ENCODE results near the gene SENP3.

SENP3 gene

DNA sequence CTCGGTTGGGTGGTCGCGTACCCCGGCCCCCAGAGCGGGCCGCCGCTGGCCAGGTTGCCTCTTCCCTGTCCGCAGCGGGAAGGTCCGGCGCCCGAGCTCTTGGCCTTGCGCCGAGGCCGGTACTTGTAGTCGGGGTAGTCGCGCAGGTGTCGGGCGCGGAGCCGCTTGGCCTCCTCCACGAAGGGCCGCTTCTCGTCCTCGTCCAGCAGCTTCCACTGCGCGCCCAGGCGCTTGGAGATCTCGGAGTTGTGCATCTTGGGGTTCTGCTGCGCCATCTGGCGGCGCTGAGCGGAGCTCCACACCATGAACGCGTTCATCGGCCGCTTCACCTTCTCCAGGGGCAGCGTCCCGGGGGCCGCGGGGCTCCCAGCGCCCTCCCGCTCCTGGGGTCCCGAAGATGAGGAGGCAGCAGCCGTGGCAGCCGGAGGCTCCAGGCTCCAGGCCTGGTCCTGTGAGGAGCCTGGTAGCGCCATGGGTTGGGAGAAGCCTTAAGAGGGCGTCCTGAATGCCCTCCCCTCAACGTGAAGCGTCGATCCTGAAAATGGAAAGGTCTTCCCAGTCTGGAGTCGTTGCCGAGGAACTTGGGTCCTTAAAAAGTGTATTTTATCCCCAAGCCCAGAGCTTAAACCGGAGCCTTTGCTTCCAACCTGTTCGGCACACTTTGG lies 27.6 kb downstream of the SENP3 start:
- TF ChIP-seq GATA3 (IDR thresholded peaks at IDR 0.05; ENCODE audit: low read depth, low read length) (no peak), GATA2 (IDR thresholded peaks at IDR 0.05; ENCODE audit: low read depth, low read length) (no peak)

DNA sequence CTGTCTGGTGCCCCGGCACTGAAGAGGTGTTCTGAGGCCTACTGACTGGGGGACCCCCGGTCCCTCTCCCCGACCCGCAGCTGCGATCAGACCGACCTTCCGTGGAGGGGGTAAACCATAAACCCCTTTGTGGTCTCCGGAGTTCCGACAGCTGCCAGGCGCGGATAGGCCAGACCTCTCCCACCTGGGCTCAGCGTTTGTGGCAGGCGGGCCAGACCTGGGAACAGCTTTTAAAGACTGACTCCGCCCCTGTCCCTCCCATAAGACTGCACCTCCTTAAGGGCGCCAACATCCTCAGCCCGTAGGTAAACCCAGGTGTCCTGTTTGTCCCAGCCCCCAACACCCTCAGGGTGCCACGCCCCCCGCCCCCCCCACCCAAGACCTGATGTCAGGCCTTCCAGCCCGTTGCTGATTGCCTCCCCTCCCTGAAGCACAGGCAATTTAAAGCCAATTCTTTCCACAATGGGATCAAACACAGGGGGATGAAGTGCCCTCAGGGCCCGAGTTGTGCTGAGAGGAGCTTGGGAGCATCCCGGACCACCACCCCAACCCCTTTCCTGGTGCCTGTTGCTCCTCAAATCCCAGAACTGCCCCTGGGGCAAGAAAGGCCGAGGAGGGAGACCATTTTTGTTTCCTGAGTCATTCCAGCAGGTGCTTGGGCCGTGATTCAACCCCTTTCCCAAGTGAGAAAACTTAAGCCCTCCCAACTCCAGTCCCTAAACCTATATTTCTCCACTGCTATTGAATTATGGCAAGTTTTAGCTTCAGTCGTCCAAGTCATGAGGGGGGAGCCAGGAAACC lies 28.4 kb downstream of the SENP3 start, which contains the start of gene SOX15:
TSS of gene SOX15 (minus strand) at position 204 of the 801 bp plus-strand sequence. CDS start 418 bp downstream, outside the sequence.
- TF ChIP-seq GATA2 (IDR thresholded peaks at IDR 0.05; ENCODE audit: low read depth, low read length) (no peak), GATA3 (IDR thresholded peaks at IDR 0.05; ENCODE audit: low read depth, low read length) (no peak)

DNA sequence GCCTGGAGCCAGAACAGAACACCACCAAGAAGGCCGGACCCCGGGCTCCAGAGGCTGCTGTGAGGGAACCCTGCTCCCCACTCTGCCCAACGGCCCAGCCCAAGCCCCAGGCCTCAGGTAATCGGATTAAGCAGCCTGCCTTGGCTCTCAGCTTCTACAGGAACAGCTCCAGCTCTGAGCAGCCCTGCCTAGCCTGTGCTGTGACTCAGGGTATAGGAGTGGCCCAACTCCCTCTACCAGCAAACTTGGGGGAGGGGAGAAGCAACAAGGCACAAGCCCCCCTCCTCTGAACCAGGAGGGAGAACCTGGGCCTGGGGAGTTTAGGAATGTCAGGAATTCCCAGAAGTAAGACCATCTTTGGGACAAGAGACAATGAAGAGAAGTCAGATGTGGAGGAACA lies 29.0 kb downstream of the SENP3 start:
- no peak for TF ChIP-seq GATA3 (IDR thresholded peaks at IDR 0.05; ENCODE audit: low read depth, low read length)
- no peak for TF ChIP-seq GATA2 (IDR thresholded peaks at IDR 0.05; ENCODE audit: low read depth, low read length)

DNA sequence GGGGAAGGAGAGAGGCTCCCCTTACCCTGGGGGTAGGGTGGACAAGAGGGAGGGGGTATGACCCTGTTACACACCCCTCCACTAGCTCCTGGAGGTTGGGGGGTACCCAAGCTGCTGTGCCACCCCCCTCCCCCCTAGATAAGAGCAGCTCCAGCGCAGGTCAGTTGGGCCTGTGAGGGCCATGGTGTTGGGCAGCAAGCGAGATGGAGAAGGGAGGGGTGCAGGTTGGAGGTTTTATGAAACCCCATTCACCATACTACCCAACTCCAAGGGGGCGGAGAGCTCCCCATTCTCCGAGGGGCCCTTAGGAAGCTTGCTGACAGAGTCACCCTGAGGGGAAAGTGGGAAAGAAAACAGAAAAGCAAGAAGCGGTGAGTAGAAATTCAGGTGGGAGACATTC lies 29.9 kb downstream of the SENP3 start:
- TF ChIP-seq GATA2 (IDR thresholded peaks at IDR 0.05; ENCODE audit: low read depth, low read length) (no peak), GATA3 (IDR thresholded peaks at IDR 0.05; ENCODE audit: low read depth, low read length) (no peak)

DNA sequence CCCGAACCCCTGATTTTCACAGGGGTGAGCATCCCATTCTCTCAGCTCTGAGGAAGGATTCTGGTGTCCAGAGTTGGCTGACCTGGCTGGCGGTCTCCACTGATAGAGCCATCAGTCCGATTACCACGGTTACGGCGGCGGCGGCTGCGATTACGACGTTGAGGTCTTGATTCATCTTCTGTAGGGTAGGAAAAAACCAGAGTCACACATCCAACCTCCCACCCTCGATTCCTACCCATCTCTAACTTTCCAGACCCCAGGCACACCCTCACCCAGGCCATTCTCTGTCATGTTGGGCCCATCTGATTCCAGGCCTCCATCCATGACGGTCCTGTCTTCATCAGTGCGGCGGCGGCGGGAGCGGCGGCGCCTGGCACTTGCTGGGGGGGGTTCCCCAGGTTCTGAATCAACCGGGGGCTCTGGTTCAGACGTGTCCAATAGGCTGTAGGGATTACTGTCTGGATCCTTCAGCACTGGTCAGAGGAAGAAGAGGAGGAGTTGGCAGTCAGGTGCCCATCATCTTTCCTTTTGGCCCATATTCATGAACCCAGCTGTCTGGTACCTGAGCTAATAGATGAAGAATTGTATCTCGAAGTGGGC lies 30.8 kb downstream of the SENP3 start:
- TF ChIP-seq GATA3 (IDR thresholded peaks at IDR 0.05; ENCODE audit: low read depth, low read length): no peak
- no peak for TF ChIP-seq GATA2 (IDR thresholded peaks at IDR 0.05; ENCODE audit: low read depth, low read length)

DNA sequence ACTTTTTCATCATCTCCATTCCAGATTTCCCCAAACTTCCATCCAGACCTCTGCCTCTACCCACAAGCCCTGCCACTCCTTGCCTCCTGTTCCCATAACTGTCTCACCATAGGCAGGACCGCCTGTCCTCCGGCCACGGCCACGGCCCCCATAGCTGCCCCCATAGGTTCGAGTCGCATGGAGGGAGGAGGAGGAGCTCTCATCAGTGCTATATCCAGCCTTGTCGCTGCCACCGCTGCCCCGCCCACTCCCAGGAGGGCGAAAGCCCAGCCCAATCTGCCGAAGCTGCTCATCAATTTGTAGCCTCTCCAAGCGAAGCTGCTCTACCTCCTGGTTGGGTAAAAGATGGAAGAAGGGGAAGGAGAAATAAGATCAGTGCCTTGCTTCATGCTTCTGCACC lies 31.6 kb downstream of the SENP3 start:
- TF ChIP-seq GATA3 (IDR thresholded peaks at IDR 0.05; ENCODE audit: low read depth, low read length) (no peak), GATA2 (IDR thresholded peaks at IDR 0.05; ENCODE audit: low read depth, low read length) (no peak)

DNA sequence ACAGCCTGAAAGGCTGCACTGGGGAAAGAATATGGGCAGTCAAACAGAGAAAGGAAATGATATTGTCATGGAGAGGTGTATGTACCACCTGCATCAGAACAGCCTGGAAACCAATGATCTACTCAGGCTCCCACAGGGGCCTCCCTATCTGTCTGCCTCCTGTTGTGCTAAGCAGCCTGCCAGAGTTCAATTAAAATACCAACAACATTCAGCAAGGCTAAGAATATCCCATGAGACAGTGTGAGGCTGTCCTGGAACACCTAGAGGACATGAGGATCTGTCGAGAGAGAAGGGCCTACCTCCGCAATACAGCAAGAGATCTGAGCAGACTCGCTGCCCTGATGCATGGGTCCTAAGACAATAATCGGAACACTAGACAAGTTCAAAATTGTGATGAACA lies 44.6 kb downstream of the SENP3 start:
- TF ChIP-seq GATA2 (IDR thresholded peaks at IDR 0.05; ENCODE audit: low read depth, low read length) (no peak), GATA3 (IDR thresholded peaks at IDR 0.05; ENCODE audit: low read depth, low read length) (no peak)

DNA sequence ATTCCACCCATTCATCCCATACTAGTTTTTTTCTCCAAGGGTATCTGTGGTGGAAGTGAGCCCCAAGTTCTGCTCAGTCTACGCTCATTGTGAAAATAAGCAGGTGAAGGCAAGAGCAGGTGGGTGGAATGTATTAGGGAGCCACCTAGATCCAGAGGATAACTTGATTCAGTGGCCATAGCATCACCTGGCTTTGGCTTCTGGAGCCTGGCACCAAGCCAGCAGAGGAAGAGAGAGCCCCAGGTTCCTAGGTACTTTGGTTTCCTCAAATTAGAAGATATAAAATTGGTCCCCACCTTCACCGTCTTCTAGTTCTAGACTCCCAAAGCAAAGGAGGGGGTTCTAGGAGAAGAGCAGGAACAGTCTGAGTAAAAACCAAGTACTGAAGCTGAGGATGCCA lies 48.9 kb downstream of the SENP3 start:
- TF ChIP-seq GATA3 (IDR thresholded peaks at IDR 0.05; ENCODE audit: low read depth, low read length) (no peak), GATA2 (IDR thresholded peaks at IDR 0.05; ENCODE audit: low read depth, low read length) (no peak)

DNA sequence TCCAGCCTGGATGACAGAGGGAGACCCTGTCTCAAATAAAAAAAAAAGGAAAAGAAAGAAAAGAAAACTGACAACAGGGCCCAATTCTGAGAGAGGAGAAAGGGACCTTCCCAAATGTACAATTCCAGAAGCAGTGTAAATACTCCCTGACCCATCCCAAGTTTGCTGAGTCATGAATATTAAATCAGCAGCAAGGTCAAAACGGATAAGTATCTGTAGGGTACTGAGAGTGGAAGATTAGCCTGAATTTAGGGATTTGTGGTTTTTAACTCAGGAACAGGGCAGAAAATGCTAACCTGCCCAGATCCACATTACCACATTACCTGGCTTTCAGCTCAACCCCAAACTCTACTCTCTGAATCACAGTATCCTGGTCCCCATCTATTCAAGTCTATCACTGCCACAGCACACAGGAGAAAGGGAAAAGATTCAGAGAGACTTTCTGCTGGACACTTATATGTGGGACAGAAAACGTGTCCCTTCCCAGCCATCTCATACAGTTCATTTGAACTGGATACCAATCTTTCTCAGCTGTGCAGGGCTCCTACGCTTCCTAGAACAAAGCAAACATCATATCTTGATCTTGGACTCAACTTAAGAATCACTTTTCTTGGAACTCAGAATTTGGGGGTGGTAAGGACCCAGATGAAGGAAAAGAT lies 50.0 kb downstream of the SENP3 start:
- TF ChIP-seq GATA3 (IDR thresholded peaks at IDR 0.05; ENCODE audit: low read depth, low read length) (no peak), GATA2 (IDR thresholded peaks at IDR 0.05; ENCODE audit: low read depth, low read length) (no peak)

DNA sequence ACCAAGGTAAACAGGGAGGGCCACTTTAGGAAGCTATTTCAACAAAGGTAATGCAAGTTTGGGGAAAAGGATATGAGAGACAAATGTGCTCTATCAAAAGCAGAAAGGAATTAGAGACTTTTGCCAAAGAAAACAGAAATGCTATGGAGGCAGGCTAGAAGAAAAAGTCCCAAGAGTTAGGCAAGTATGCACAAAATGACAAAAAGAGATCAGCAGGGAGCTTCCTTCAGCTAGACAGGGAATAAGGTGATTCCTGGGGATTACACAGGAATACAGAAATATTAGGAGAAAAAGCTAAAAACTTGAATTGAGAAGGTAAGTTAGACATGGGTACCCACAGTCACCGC lies 50.5 kb downstream of the SENP3 start:
- no peak for TF ChIP-seq GATA2 (IDR thresholded peaks at IDR 0.05; ENCODE audit: low read depth, low read length)
- TF ChIP-seq GATA3 (IDR thresholded peaks at IDR 0.05; ENCODE audit: low read depth, low read length): no peak

DNA sequence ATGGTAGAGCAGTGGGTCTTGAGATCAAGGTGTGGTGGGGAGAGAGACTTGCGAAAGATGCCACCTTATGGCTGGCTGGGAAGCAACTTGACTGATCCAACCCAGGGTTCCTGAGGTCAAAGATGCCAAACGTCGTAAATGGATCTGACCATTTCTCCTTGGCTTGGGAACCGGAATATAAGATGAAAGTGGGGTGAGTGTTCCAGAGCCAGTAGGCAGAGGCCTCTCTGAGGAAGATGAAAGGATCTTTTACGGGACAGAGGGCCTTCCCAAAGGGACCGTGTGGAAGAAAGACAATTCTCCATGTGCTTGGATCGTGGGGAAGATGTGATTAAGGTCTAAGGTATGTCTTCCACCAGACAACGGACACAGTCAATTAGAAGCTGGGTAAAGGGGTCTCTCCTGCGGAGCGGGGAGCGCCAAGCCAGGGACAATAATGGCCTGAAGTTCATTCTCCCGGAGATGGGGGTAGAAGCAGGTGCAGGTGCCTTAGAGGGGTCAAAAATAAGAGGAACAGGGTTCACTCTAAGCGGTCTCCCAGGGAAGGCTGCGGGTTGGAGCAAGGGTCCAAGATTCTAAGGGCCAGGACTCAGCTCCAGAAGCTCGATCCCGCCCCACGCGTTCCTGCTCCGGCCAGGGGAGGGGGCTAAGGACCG lies 52.2 kb downstream of the SENP3 start:
- TF ChIP-seq GATA2 (IDR thresholded peaks at IDR 0.05; ENCODE audit: low read depth, low read length) (no peak), GATA3 (IDR thresholded peaks at IDR 0.05; ENCODE audit: low read depth, low read length) (no peak)

DNA sequence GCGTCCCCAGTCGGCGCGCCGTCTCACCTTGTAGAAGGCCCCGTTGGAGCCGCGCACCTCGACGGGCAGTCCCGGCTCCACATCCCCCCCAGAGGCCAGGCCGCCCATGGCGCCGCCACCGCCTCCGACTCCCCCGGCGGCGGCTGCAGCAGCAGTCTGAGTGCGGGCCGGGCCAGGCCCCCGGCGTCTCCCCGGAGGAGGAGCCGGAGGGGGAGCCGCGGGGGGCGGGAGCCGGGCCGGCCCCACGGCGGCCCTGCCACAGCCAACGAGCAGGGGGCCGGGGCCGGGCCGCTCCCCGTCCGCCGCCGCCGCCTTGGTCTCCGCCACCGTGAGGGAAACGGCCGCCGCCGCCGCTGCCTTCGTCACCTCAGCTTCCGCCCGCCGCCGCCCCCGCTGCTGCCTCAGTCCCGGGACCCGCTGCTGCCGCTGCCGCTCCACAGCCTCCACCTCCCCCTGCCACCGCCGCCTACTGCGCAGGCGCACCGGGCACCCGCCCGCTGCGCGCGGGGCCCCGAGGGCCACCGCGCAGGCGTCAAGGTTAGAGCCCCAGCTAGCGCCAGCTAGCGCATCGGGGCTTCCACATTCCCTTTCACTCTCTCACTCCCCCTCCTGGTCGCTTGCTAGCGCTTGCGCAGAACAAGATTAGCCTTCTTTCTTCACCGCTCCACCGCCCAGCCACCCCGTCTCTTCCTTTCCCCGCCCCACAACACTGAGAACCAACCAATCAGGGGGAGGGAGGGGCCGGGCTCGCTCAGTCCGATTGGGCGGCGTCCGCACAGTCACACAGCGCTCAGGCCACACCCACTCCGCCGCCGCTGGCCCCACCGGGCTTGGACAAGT lies 52.9 kb downstream of the SENP3 start, which contains the start of gene FXR2:
TSS of gene FXR2 (minus strand) at position 473 of the 840 bp plus-strand sequence. CDS start at position 108, 365 bp downstream.
- no peak for TF ChIP-seq GATA3 (IDR thresholded peaks at IDR 0.05; ENCODE audit: low read depth, low read length)
- TF ChIP-seq GATA2 (IDR thresholded peaks at IDR 0.05; ENCODE audit: low read depth, low read length): no peak

DNA sequence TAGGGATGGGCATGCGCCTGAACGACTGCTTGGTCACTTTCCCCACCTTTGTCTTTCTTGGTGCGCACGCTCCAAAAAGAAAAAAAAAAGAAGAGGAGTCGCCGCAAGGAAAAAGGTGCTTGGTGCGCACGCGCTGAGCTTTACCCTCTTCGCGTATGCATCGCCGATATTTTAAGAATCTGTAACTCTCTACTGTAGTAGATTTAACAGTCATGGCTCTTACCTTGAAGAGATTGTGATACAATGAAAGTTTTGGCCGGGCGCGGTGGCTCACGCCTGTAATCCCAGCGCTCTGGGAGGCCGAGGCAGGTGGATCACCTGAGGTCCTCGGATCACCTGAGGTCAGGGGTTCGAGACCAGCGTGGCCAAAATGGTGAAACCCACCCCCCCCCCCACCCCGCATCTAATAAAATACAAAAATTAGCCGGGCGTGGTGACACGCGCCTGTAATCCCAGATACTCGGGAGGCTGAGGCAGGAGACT lies 53.6 kb downstream of the SENP3 start:
- TF ChIP-seq GATA2 (IDR thresholded peaks at IDR 0.05; ENCODE audit: low read depth, low read length) (no peak), GATA3 (IDR thresholded peaks at IDR 0.05; ENCODE audit: low read depth, low read length) (no peak)
